GM19035 (cell line): ENCODE results near the gene CDK6.

Experiments used
- ATAC-seq: cut with Tn5 transposase; IDR thresholded peaks from one replicate; pipeline ENCODE4 v1.9.1; 2021; ENCODE audit not compliant: unreplicated experiment

CDK6 gene

GRCh38 chr7:92740134-92740533 is 96.2 kb downstream of the CDK6 start:
- ATAC-seq = no peak

GRCh38 chr7:92739091-92739490 is 97.3 kb downstream of the CDK6 start:
- no peak for ATAC-seq

- peak; percentile 85 for ATAC-seq
These were observed 98.7 kb downstream of the CDK6 start for GRCh38 chr7:92737706-92738105.

- no peak for ATAC-seq
These were observed 99.5 kb downstream of the CDK6 start for GRCh38 chr7:92736870-92737269.

- no peak for ATAC-seq
These were observed 100.7 kb downstream of the CDK6 start for GRCh38 chr7:92735707-92736106.

GRCh38 chr7:92732316-92733036 is 103.9 kb downstream of the CDK6 start:
- ATAC-seq = no peak

GRCh38 chr7:92731335-92732063 is 104.9 kb downstream of the CDK6 start:
- no peak for ATAC-seq

- no peak for ATAC-seq
These were observed 105.6 kb downstream of the CDK6 start for GRCh38 chr7:92730808-92731207.

GRCh38 chr7:92729751-92730150 is 106.6 kb downstream of the CDK6 start:
- no peak for ATAC-seq

GRCh38 chr7:92729172-92729571 is 107.2 kb downstream of the CDK6 start:
- ATAC-seq = no peak

GRCh38 chr7:92727755-92728154 is 108.6 kb downstream of the CDK6 start:
- no peak for ATAC-seq

- ATAC-seq = no peak
These were observed 111.0 kb downstream of the CDK6 start for GRCh38 chr7:92725161-92725925.

GRCh38 chr7:92723943-92724342 is 112.4 kb downstream of the CDK6 start:
- no peak for ATAC-seq

GRCh38 chr7:92723205-92723604 is 113.2 kb downstream of the CDK6 start:
- ATAC-seq = no peak

GRCh38 chr7:92722541-92722940 is 113.8 kb downstream of the CDK6 start:
- no peak for ATAC-seq

GRCh38 chr7:92720604-92721350 is 115.6 kb downstream of the CDK6 start:
- peak; percentile 44 for ATAC-seq

- no peak for ATAC-seq
These were observed 118.2 kb downstream of the CDK6 start for GRCh38 chr7:92717993-92718716.

GRCh38 chr7:92717623-92717992 is 118.8 kb downstream of the CDK6 start:
- no peak for ATAC-seq

GRCh38 chr7:92716825-92717580 is 119.4 kb downstream of the CDK6 start:
- no peak for ATAC-seq

- ATAC-seq = no peak
These were observed 120.4 kb downstream of the CDK6 start for GRCh38 chr7:92715963-92716362.
